Stimulated activated CD4-positive, alpha-beta T cell treated with anti-CD3 and anti-CD28 coated beads, Interleukin-15, amount 100 ng/mL, for 48 hours (primary cell): ENCODE measurements around the gene C2orf66.

Experiments
- DNase-seq, 2 donors: peaks; one replicate each; pipeline ENCODE4 v3.0.0-alpha.2; 2020; ENCODE audit warnings: low read depth in 2 of 2

C2orf66 gene

DNA sequence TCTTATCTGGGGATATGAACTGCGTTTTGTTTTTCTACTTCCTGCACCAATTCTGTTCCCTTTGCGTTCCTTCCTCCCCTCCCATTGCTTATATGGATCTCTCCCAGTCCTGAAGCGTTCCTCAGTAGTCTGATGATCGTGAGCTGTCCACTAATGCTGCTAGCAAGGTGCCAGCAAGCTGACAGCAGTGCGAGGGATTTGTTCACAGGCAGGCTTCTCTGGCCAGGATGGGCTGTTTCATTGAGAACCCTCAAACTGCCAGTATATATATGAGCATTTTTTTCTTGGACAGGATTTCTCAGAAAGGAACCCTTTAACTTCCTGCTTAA is 49.8 kb downstream of the C2orf66 start:
- no peak for DNase-seq

DNA sequence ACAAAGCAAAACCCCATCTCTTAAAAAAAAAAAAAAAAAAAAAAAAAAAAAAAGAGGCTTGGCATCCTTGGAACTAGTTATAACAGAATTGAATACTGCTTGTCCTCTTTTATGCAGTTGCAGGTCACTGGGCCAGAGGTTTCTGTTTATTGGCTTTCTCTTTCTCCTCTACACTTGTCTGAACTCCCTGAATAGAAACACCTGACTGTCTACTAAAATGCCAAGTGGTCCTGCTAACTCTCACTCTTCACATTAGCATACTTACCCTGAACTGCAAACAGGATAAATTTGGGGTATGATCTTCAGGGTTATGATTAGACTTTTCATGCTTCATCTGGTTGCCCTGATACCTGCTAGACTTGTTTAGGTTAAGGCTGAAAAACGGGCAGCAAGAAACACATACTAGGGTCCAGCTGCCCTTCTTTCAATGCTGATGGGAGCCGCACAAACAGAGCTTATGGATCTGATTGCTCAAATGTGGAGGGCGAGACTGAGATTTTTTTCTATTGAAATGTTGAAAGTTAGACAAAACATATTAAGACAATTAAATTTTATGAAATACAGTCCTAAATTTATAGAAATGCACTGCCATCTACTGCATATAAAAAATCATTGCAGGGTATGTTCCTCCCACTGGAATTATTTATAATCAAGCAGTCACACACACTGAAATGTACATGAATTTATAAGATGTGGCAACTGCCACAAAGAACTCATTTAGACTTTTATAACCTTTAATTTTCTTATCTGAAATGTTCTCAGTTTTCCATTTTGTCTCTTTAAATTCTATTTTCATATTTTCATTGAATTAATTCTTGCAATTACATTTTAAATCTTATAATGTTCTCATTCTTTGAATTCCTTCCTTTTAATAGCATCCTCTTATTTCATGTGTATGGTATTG is 50.4 kb downstream of the C2orf66 start:
- DNase-seq = no peak
